Left kidney (tissue), 2 donors: ENCODE measurements around the gene RMI2. TPM values are rescaled to one million over a fixed set of nuclear protein-coding genes. Genes with fewer than 3 reads are reported as not detected.

ENCODE experiments used
- DNase-seq: peaks from one replicate; pipeline ENCODE4 v3.0.0-alpha.2; 2013
- polyA plus RNA-seq: library from polyadenylated mRNA; unstranded; fragments of 120-200 nt; gene quantifications from one replicate; pipeline ENCODE4 v1.2.1, GENCODE V29; 2013; ENCODE audit not compliant: insufficient read length

RMI2 gene
- polyA plus RNA-seq, 1 donor = 35.2 TPM

GRCh38 chr16:11383481-11384183 lies 38.4 kb downstream of the RMI2 start:
- DNase-seq = no peak

DNA sequence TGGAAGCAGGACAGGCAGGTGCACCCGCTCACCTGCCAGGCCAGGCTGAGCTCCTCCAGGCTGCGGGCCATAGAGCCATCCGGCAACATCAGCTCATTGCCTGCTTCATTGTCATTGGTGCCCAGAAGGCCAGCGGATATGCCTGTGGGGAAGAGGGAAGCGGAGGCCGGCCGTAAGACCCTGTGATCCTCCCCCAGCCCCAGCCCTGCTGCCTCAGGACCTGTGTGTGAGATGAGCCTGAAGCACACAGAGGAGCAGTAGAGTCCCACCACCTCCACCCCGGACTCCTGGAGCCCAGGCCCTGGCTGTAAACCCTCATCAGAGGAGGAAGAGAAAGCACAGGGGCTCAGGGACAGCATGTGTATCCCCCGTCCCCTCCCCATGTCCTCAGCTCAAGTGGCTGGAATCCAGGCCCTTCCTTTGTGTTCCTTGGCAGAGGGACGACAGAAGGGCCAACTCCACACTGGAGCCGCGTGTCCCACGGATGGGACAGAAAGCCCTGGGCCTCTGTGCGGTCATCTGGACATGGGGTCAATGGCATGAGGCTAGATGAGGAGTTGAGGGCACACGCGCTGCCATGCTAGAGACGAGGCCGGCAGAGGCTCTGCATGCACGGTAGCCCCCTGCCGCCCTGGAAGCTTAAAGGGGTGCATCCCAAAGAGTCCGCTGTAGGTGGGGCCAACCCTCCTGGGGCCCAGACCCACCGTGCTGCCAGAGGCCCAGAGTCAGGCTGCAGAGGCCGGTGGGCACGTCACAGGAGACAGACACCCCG lies 39.1 kb downstream of the RMI2 start:
- no peak for DNase-seq

DNA sequence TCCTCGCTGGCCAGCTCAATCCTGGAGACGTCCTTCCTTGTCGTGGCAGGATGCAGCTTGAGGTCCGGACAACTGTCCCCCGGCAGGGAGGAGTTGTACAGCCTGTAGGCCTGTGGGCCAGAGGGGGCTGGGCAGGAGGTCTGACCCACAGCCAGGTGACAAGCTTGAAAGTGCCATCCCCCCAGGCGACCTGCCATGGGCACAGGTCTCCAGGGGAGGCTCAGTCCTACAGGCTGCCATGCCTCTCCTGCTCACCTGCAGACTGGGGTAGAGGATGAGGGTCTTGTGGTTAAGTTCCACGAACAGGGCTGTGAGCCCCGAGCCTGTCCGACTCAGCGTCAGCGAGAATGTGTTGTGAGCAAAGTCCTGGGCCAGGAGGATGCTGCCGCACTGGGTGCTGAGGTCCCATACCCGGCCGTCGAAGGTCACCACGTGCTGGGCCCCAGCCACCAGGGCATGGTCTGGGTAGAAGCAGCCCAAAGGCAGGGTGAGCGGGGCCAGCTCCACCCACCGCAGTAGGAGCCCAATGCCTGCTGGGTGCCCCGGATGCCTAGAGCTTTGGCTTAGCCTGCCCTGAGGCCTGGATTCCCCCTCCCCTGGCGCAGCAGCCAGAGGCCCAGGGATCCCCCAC lies 39.8 kb downstream of the RMI2 start:
- DNase-seq = no peak

DNA sequence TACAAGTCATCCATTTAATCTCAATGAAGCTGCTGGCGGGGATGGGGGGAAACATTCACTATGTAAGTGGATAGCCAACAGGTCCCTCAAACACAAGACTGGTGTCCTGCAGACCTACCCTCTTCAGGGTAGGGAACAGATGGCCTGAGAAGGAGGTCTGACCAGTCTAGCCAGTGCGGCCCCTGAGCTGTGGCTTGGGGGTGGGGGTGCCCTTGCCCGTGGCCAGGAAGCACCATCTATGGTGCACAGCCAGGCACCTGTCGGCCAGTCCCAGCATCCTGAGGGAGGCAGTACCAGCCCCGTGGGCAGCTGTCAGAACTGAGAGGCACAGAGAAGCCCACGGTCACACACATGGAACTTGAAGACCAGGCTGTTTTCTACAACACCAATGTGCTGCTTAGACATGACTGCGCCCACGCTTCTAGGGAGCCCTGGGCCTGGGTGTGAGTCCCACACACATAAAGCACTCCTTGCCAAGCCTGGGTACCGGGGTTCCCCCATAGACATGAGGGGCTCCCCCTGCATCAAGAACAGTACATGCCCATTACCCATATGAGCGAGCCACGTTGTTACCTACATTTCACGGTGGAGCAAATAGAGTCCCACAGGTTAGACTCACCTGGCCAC lies 40.9 kb downstream of the RMI2 start:
- DNase-seq = no peak

- no peak for DNase-seq
These were observed 41.7 kb downstream of the RMI2 start for GRCh38 chr16:11386791-11387546.

DNA sequence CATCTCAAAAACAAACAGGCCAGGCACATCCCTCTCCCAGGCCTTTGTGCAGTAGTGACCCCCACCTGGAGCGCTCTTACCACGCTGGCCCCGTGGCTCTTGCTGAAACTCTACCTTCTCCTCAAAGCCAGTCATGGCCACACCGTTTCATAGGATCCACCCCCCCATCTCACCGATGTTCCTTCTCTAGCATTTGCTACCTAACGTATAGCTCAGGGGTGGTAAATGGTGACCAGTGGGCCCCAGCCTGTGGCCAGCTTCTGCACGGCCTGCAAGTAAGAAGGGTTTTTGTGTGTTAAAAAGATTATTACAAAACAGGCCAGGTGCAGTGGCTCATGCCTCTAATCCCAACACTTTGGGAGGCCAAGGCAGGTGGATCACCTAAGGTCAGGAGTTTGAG lies 43.8 kb downstream of the RMI2 start:
- DNase-seq = no peak

DNA sequence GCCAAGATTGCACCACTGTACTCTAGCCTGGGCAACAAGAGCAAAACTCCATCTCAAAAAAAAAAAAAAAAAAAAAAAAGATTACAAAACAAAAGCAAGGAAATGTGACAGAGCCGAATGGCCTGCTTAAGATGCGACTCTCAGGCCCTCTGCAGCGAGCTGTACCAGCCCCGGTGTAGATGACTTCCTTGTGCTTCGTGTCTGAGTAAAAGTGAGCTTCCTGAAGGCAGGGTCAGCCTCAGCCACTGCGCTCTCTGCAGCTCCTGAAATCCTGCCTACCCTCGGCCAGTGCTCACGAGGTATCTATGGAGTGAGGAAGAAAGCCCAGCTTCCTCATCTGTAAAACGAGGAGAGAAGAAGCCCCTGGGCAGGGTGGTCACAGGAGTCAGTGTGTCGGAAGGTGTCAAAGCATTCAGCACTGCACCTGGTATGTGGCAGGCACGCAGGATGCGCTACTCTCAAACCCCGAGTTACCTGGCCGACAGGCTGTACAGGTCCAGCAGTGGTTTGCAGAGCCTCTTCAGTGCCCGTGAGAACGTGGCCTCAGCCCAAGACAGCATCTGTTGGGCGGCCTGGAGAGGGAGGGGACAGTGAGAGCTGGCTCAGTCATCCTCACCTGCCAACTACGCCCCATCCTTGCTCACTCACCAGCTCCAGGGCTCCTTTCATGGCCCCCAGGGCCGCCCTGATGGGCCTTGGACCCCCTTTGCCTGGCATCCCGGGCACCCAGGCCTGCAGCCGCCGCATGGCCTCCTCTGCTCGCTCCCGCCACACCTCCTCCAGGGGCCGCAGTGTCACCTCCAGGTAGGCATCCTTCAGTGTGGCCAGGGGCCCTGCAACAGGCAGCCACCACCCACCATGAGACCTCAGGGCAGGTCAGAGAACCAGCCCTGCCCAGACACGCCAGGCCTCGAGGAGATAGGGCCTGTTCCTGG lies 44.6 kb downstream of the RMI2 start:
- no peak for DNase-seq

GRCh38 chr16:11390573-11391495 lies 45.6 kb downstream of the RMI2 start:
- DNase-seq = peak; percentile 59

DNA sequence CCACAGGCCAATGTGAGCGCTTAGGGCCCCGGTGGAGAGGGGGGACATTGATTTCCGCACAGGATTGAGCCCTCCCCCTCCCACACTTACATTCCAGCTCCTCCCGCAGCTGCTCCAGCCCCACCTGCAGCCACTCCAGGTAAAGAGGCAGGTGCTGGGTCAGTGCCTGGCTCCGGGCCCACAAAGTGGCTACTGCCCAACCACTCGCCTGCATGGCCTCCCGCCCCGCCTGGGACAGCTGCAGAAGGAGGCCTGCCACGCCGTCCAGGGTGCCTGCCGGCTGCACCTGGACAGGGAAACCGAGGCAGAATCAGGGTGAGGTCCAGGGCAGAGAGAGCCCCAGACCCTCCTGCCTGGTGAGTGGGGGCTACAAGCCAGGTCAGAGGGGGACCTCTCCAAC lies 46.3 kb downstream of the RMI2 start:
- DNase-seq = no peak

GRCh38 chr16:11392041-11392581 lies 46.9 kb downstream of the RMI2 start:
- no peak for DNase-seq

DNA sequence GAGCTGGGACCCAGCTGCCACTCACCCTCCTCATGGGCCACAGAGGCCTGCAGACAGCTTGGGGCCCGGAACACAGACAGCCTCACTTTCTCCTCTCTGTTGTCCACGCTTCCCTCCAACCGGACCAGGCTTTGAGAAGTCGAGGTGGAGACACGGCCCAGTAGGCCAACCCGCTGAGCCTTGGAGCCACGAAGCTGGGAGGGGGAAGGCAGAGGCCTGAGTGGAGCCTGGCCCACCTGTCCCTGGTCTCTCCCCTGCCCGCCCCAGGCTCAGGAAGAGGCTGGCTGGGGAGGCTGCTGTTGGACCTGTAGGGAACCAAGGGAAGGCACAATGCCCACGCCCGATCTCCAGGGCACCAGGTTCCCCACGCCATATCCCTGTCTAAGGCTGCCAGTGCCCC lies 48.1 kb downstream of the RMI2 start:
- DNase-seq = no peak

GRCh38 chr16:11393861-11394592 lies 48.8 kb downstream of the RMI2 start:
- DNase-seq = no peak

GRCh38 chr16:11394593-11394960 lies 49.3 kb downstream of the RMI2 start:
- no peak for DNase-seq

GRCh38 chr16:11395008-11395948 lies 50.0 kb downstream of the RMI2 start:
- no peak for DNase-seq

DNA sequence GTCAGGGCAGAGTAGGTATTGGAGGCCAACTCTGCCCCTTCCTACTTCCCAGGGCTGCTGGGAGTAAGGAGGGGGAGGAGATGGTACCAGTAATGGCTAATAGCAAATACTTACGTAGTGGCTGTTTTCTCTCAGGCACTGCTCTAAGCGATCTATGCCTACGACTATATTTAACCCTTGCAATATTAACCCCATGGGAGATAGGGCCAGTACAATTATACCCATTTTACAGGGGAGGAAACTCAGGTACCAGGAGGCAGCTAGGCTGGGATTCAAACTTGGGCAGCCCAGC lies 50.6 kb downstream of the RMI2 start:
- DNase-seq = no peak

- peak; percentile 60 for DNase-seq
These were observed 51.2 kb downstream of the RMI2 start for GRCh38 chr16:11396241-11397048.

GRCh38 chr16:11398136-11398535 lies 52.9 kb downstream of the RMI2 start:
- DNase-seq = no peak
